ENCODE results near the gene AUP1. TPM values are rescaled to one million over a fixed set of nuclear protein-coding genes. Genes with fewer than 3 reads are reported as not detected.

AUP1 gene
- total and polyA plus RNA-seq, 2 donors (not counting 3 experiments of a cell fraction or from before 2014, with no cell fraction given): 103 to 187 TPM

GRCh38 chr2:74544634-74545033 is 15.1 kb upstream of the AUP1 start:
- Histone ChIP-seq H3K9ac (replicated peaks; ENCODE audit: extremely low read depth, insufficient read depth, low read length) (no peak overlapping the region), H3K4me1 (ENCODE audit: control insufficient read depth, extremely low read depth, insufficient read depth, low read length) (peaks cover 12% of the 10 kb centered on the region), H3K9me3 (replicated peaks; ENCODE audit: control insufficient read depth, insufficient read depth, low read length) (no peaks in the 10 kb centered on the region), H3K27ac (ENCODE audit: insufficient read depth, low read depth, low read length) (no peak overlapping the region), H2AFZ (ENCODE audit: low read depth, low read length) (no peak overlapping the region), H3K36me3 (ENCODE audit: control insufficient read depth in 2 of 2, extremely low read depth in 1 of 2, insufficient read depth in 2 of 2, low read length in 2 of 2) (no peaks in the 10 kb centered on the region), H3K4me2 (ENCODE audit: insufficient read depth, low read length) (no peak overlapping the region), H4K20me1 (replicated peaks; ENCODE audit: control insufficient read depth, extremely low read depth, insufficient read depth, low read length) (no peaks in the 10 kb centered on the region), H3K27me3 (ENCODE audit: control insufficient read depth in 2 of 2, insufficient read depth in 2 of 2, low read length in 2 of 2) (peaks cover 15 to 26% of the 10 kb centered on the region in 2 experiments), H3K79me2 (ENCODE audit: control insufficient read depth, insufficient read depth, low read length) (no peaks in the 10 kb centered on the region), H3K9me1 (replicated peaks; ENCODE audit: control insufficient read depth, extremely low read depth, insufficient read depth, low read length) (no peaks in the 10 kb centered on the region), H3K4me3 (replicated peaks in 1 of 3; ENCODE audit: insufficient read depth in 1 of 3, low read depth in 1 of 3, low read length in 3 of 3) (no peak overlapping the region)
- intact Hi-C loops (cut with micrococcal nuclease) (no loop called here), dilution Hi-C loops (cut with MboI; ENCODE audit: extremely low pct_ligation_motif_present, low sequenced_read_pairs) (no loop called here)
- FAIRE-seq (no peak), DNase-seq (ENCODE audit: low read depth, low spot score) (no peak)
- CTCF ChIA-PET: interaction anchor here (3.3 kb wide), 1 partner anchor 12 kb away, joined by 15 read pairs; no protein-coding TSS in a partner anchor
- BruUV-seq (replicated peaks): no TSS peak
- TF ChIP-seq, protein P1, sequence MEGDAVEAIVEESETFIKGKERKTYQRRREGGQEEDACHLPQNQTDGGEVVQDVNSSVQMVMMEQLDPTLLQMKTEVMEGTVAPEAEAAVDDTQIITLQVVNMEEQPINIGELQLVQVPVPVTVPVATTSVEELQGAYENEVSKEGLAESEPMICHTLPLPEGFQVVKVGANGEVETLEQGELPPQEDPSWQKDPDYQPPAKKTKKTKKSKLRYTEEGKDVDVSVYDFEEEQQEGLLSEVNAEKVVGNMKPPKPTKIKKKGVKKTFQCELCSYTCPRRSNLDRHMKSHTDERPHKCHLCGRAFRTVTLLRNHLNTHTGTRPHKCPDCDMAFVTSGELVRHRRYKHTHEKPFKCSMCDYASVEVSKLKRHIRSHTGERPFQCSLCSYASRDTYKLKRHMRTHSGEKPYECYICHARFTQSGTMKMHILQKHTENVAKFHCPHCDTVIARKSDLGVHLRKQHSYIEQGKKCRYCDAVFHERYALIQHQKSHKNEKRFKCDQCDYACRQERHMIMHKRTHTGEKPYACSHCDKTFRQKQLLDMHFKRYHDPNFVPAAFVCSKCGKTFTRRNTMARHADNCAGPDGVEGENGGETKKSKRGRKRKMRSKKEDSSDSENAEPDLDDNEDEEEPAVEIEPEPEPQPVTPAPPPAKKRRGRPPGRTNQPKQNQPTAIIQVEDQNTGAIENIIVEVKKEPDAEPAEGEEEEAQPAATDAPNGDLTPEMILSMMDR (IDR thresholded peaks at IDR 0.05; ENCODE audit: extremely low read depth in 1 of 2, insufficient read depth in 1 of 2, low read depth in 1 of 2, low read length in 2 of 2): no peak
- TF ChIP-seq EZH2 (IDR thresholded peaks at IDR 0.05; ENCODE audit: borderline replicate concordance, low read depth, low read length, severe bottlenecking): no peak
- TF ChIP-seq JUN (IDR thresholded peaks at IDR 0.05; ENCODE audit: borderline replicate concordance, insufficient read depth, insufficient read length, low read depth): no peak
- no peak for TF ChIP-seq MYC (IDR thresholded peaks at IDR 0.05; ENCODE audit: low read depth, low read length)
- no peak for TF ChIP-seq POLR2AphosphoS5 (IDR thresholded peaks at IDR 0.05; ENCODE audit: insufficient read depth, low read depth, low read length)
- POLR2A ChIA-PET: no interaction called here

DNA sequence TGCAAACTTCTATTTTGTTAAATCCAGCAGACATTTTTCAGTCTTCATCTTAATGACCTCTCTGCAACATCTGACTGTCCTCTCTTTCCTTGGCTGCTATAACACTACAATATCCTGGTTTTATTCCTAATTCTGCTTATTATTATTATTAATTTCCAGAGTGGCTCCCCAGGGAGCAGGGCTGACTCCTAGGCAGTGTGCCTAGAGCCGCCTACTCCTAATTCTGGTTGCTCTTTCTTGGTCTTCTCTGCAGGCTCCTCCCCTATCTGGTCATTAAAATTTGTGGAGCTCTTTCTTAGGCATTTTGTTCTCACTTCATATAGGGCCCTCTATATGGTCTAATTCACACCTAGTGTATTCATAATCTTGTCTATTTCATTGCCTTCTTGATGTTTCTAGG is 13.5 kb upstream of the AUP1 start:
- dilution Hi-C loops (cut with MboI; ENCODE audit: extremely low pct_ligation_motif_present, low sequenced_read_pairs): no loop called here
- no peak overlapping the region for H3K9ac ChIP-seq (replicated peaks; ENCODE audit: extremely low read depth, insufficient read depth, low read length)
- CTCF ChIA-PET: no interaction called here

More for the DNA sequence above, 13.5 kb upstream of the AUP1 start:
- Histone ChIP-seq H3K9me3 (replicated peaks; ENCODE audit: control insufficient read depth, insufficient read depth, low read length) (no peaks in the 10 kb centered on the region), H3K4me3 (replicated peaks in 1 of 3; ENCODE audit: insufficient read depth in 1 of 3, low read depth in 1 of 3, low read length in 3 of 3) (no peak overlapping the region), H3K9me1 (replicated peaks; ENCODE audit: control insufficient read depth, extremely low read depth, insufficient read depth, low read length) (no peaks in the 10 kb centered on the region), H3K4me1 (ENCODE audit: control insufficient read depth, extremely low read depth, insufficient read depth, low read length) (no peaks in the 10 kb centered on the region), H3K27me3 (ENCODE audit: control insufficient read depth in 2 of 2, insufficient read depth in 2 of 2, low read length in 2 of 2) (peaks cover 23 to 31% of the 10 kb centered on the region in 2 experiments), H3K79me2 (ENCODE audit: control insufficient read depth, insufficient read depth, low read length) (no peaks in the 10 kb centered on the region), H2AFZ (ENCODE audit: low read depth, low read length) (no peak overlapping the region), H3K36me3 (ENCODE audit: control insufficient read depth in 2 of 2, extremely low read depth in 1 of 2, insufficient read depth in 2 of 2, low read length in 2 of 2) (no peaks in the 10 kb centered on the region), H3K4me2 (ENCODE audit: insufficient read depth, low read length) (no peak overlapping the region), H4K20me1 (replicated peaks; ENCODE audit: control insufficient read depth, extremely low read depth, insufficient read depth, low read length) (no peaks in the 10 kb centered on the region), H3K27ac (ENCODE audit: insufficient read depth, low read depth, low read length) (no peak overlapping the region)
- no TSS peak for BruUV-seq (replicated peaks)
- POLR2A ChIA-PET: no interaction called here
- TF ChIP-seq GATA2 (IDR thresholded peaks at IDR 0.05; ENCODE audit: insufficient read depth, insufficient read length, low read depth, low read length) (no peak), FOS (IDR thresholded peaks at IDR 0.05; ENCODE audit: borderline replicate concordance, insufficient read depth, low read length) (no peak), MYC (IDR thresholded peaks at IDR 0.05; ENCODE audit: low read depth, low read length) (no peak), POLR2A (IDR thresholded peaks at IDR 0.05; ENCODE audit: low read depth, low read length) (no peak), POLR2AphosphoS5 (IDR thresholded peaks at IDR 0.05; ENCODE audit: insufficient read depth, low read depth, low read length) (no peak), EZH2 (IDR thresholded peaks at IDR 0.05; ENCODE audit: borderline replicate concordance, low read depth, low read length, severe bottlenecking) (no peak), JUN (IDR thresholded peaks at IDR 0.05; ENCODE audit: borderline replicate concordance, insufficient read depth, insufficient read length, low read depth) (no peak)
- TF ChIP-seq, protein P1 (IDR thresholded peaks at IDR 0.05; ENCODE audit: extremely low read depth in 1 of 2, insufficient read depth in 1 of 2, low read depth in 1 of 2, low read length in 2 of 2): no peak
- TF ChIP-seq, protein P2, sequence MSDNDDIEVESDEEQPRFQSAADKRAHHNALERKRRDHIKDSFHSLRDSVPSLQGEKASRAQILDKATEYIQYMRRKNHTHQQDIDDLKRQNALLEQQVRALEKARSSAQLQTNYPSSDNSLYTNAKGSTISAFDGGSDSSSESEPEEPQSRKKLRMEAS (IDR thresholded peaks at IDR 0.05; ENCODE audit: insufficient read depth, insufficient read length): no peak
- no peak for DNase-seq (ENCODE audit: low read depth, low spot score)
- no peak for FAIRE-seq
- intact Hi-C loops (cut with micrococcal nuclease): no loop called here

All from endothelial cell of umbilical vein (primary cell).